H1 (cell line): Measurements from ENCODE around the gene LGR4. TPM values are rescaled to one million over a fixed set of nuclear protein-coding genes. Genes with fewer than 3 reads are reported as not detected.

Source experiments
- SP2 ChIP-seq: IDR thresholded peaks from 2 replicates; pipeline ENCODE4 v1.6.1; 2012; ENCODE audit warnings: mild to moderate bottlenecking, low read length, inconsistent platforms
- polyA plus RNA-seq, 7 experiments: library from polyadenylated mRNA; depleted of rRNA in 3 of 7; stranded (reverse) in 5 of 7; unstranded in 2 of 7; fragments of >200 nt in 5 of 7; fragments of 200-250 nt in 2 of 7; gene quantifications; 1 replicate in 5 of 7; 2 replicates in 1 of 7; 4 replicates in 1 of 7; pipeline versions ENCODE4 v1.2.1 to v1.2.3, GENCODE V29; 2011 to 2013; ENCODE audit warnings: missing spikeins in 2 of 7, mixed read lengths in 2 of 7
- total RNA-seq: library from RNA; stranded (reverse); fragmentation: NEBNext Ultra II Directional; extraction: Animal tissue kit (Norgen Biotek cat#: 25700); gene quantifications from 2 replicates; pipeline ENCODE4 v1.2.1, GENCODE V29; 2021

LGR4 gene
- total and polyA plus RNA-seq, 2 of the 8 experiments (the other 6 are each of a cell fraction or from before 2014, with no cell fraction given), result 26.6 to 61.7 TPM

DNA sequence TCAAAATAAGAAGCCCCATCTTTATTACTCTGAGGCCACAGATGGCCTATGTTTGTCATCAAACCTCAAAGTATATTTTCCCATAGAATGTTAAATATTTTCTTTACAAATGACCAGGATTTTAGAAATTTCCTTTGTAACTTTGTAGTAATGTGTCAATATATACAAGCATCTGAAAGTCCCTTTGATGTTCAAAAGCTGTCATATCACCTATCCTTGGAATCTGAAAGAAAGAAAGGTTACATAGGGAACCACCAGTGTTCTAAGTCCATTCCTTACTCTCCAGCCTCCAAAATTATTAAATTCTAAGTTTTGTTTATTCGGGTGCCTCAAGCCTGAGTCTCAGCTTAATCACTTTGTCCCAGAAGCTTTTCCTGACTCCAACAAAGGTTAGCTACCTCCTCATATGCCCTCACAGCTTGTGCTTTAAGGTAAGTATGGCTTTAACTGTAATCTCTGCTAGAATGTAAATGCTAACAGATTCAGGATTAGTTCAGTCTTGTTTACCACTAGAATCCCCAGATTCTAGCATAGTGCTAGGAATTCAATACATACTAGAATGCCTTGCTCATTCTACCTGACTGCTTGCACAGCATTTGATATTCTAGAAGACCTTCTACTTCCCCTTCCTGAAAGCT lies 141.8 kb downstream of the LGR4 start (continued):
- no peak for TF ChIP-seq SP2
